ENCODE data around the gene ST3GAL3. TPM values are rescaled to one million over a fixed set of nuclear protein-coding genes. Genes with fewer than 3 reads are reported as not detected.

ST3GAL3 gene
- total RNA-seq (2021) (19.3 and 22.4 TPM in 2 replicates), Bru-seq, nascent RNA (percentile 63 among the genes with signal in this experiment), BruChase-seq, experiment 1, labeled RNA remaining after a 2-hour chase (percentile 58 among the genes with signal in this experiment), BruChase-seq, experiment 2, labeled RNA remaining after a 6-hour chase (percentile 61 among the genes with signal in this experiment)
- long read RNA-seq, partial matches to known transcripts: 1 of 16 reads
- long read RNA-seq, other reads (novel, unspliced or antisense): 8 of 16 reads

GRCh38 chr1:43707190-43708001 lies at the start of gene ST3GAL3:
TSS of gene ST3GAL3 (plus strand) at chr1:43707536. CDS start at chr1:43736263, 28,727 bp downstream.
- H4K20me1 ChIP-seq (ENCODE audit: insufficient read depth): peaks cover 14% of the 10 kb centered on the region
- peak within 1 kb of the TSS; percentile 93 for H3K4me2 ChIP-seq
- peak within 1 kb of the TSS; percentile 92 for H3K4me3 ChIP-seq
- no peak for TF ChIP-seq EZH2 (IDR thresholded peaks at IDR 0.05; ENCODE audit: low read depth)
- TF ChIP-seq CTCF (conservative IDR thresholded peaks at IDR 0.05): no peak
- H3K36me3 ChIP-seq (ENCODE audit: low read depth): peaks cover 7% of the 10 kb centered on the region
- peak within 1 kb of the TSS; percentile 87 for H2AFZ ChIP-seq
- ChIA-PET POLR2A (ENCODE audit: unreplicated experiment) (interaction anchor here (0.5 to 0.7 kb wide), 9 partner anchors 22 to 284 kb away, joined by 3 to 11 read pairs (median 5); no protein-coding TSS in a partner anchor), CTCF (interaction anchor here (0.6 to 1.7 kb wide), 2 partner anchors 238 to 341 kb away, joined by 4 to 5 read pairs; no protein-coding TSS in a partner anchor)
- intact Hi-C loops (cut with micrococcal nuclease; ENCODE audit: unreplicated experiment): loop anchor here (1.0 to 10.0 kb wide), 6 partner anchors 55 to 325 kb away; partner anchors contain the start of genes ATP6V0B, B4GALT2, DPH2 and IPO13
- H3K9me2 ChIP-seq (ENCODE audit: insufficient read depth): no peaks in the 10 kb centered on the region
- H3K27me3 ChIP-seq (ENCODE audit: insufficient read depth, low read depth): no peaks in the 10 kb centered on the region
- peaks cover 44% of the 10 kb centered on the region for H3F3A ChIP-seq (ENCODE audit: insufficient read depth, low read depth)
- no peaks in the 10 kb centered on the region for H3K9me3 ChIP-seq (ENCODE audit: insufficient read depth, low read depth)
- peaks cover 34% of the 10 kb centered on the region for H3K4me1 ChIP-seq (replicated peaks; ENCODE audit: insufficient read depth)
- DNase-seq: peak; percentile 81 to 96
- peaks cover 10% of the 10 kb centered on the region; the same call in 1 of the 2 replicates for H3K79me2 ChIP-seq (ENCODE audit: low read depth)
- peak within 1 kb of the TSS; percentile 3; the same call in 1 of the 2 replicates for H3K27ac ChIP-seq
- TSS peak; percentile 17 for BruUV-seq (replicated peaks)

GRCh38 chr1:43659212-43660166 lies 47.8 kb upstream of the ST3GAL3 start:
- Histone ChIP-seq H3K9me3 (ENCODE audit: insufficient read depth, low read depth) (no peaks in the 10 kb centered on the region), H3K4me3 (no peak overlapping the region), H3K4me2 (no peak overlapping the region), H2AFZ (no peak overlapping the region), H4K20me1 (ENCODE audit: insufficient read depth) (peaks cover 33% of the 10 kb centered on the region), H3K9me2 (ENCODE audit: insufficient read depth) (no peaks in the 10 kb centered on the region), H3K4me1 (replicated peaks; ENCODE audit: insufficient read depth) (no peaks in the 10 kb centered on the region), H3K79me2 (ENCODE audit: low read depth) (peaks cover 15% of the 10 kb centered on the region), H3K27ac (no peak overlapping the region), H3F3A (ENCODE audit: insufficient read depth, low read depth) (peaks cover 7% of the 10 kb centered on the region; the same call in 1 of the 2 replicates), H3K36me3 (ENCODE audit: low read depth) (peaks cover 65% of the 10 kb centered on the region), H3K27me3 (ENCODE audit: insufficient read depth, low read depth) (no peaks in the 10 kb centered on the region)
- no peak for DNase-seq
- TF ChIP-seq CTCF (conservative IDR thresholded peaks at IDR 0.05) (no peak), EZH2 (IDR thresholded peaks at IDR 0.05; ENCODE audit: low read depth) (no peak)
- BruUV-seq (replicated peaks): no TSS peak
- CTCF ChIA-PET: interaction anchor here (1.0 kb wide), 1 partner anchor 10 kb away, joined by 3 read pairs; no protein-coding TSS in a partner anchor
- intact Hi-C loops (cut with micrococcal nuclease; ENCODE audit: unreplicated experiment): loop anchor here (5.0 kb wide), 1 partner anchor 43 kb away; no protein-coding TSS in a partner anchor
- POLR2A ChIA-PET (ENCODE audit: unreplicated experiment): interaction anchor here (0.6 to 0.7 kb wide), 2 partner anchors 19 kb away, joined by 4 to 7 read pairs; no protein-coding TSS in a partner anchor

All from PC-9 (cell line).